Activated naive CD8-positive, alpha-beta T cell treated with anti-CD3 and anti-CD28 coated beads, Interleukin-2, amount 10 ng/mL, durations not matched to agents 7 days and 5 days (primary cell): ENCODE results near the gene STAMBPL1. TPM values are rescaled to one million over a fixed set of nuclear protein-coding genes. Genes with fewer than 3 reads are reported as not detected.

Source experiments
- ATAC-seq: fragments of 150-1000 bp; cut with Tn5 transposase; one replicate; pipeline ENCODE4 v1.10.0; 2021; ENCODE audit warnings: low read depth, moderate library complexity
- POLR2A ChIA-PET: fragments of 350-600 bp; sonication (Branson Sonifier 250); formaldehyde crosslinking; loops from one replicate; lab custom pipeline; 2021; ENCODE audit warnings: antibody characterized with exemption; lab: Charles Lee
- DNase-seq: peaks from one replicate; pipeline ENCODE4 v3.0.0; 2021
- H3K27ac Mint-ChIP-seq: one replicate; pipeline ENCODE4 v1.8.0; 2022; ENCODE audit warnings: mild to moderate bottlenecking, mixed read lengths
- H3K27me3 Mint-ChIP-seq: one replicate; pipeline ENCODE4 v1.8.0; 2022; ENCODE audit warnings: mild to moderate bottlenecking, moderate library complexity, mixed read lengths
- H3K36me3 Mint-ChIP-seq: one replicate; pipeline ENCODE4 v1.8.0; 2021; ENCODE audit warnings: mild to moderate bottlenecking, mixed read lengths
- H3K4me1 Mint-ChIP-seq: one replicate; pipeline ENCODE4 v1.8.0; 2021; ENCODE audit warnings: mixed read lengths
- H3K4me3 Mint-ChIP-seq: one replicate; pipeline ENCODE4 v1.8.0; 2022; ENCODE audit warnings: mild to moderate bottlenecking, moderate library complexity, mixed read lengths
- H3K9me3 Mint-ChIP-seq: one replicate; pipeline ENCODE4 v1.8.0; 2021; ENCODE audit warnings: mixed read lengths
- total RNA-seq, 2 experiments: library from RNA; stranded (reverse); gene quantifications; one replicate each; pipeline ENCODE4 v1.2.3, GENCODE V29; 2021

STAMBPL1 gene
- total RNA-seq, 2 experiments from 2014 or later: 48.3 to 54.0 TPM

- no peaks in the 10 kb centered on the region for H3K27me3 Mint-ChIP-seq
- H3K4me3 Mint-ChIP-seq: no peak overlapping the region
- DNase-seq (no peak), ATAC-seq (no peak)
- no peak overlapping the region for H3K27ac Mint-ChIP-seq
- peaks cover 1% of the 10 kb centered on the region for H3K9me3 Mint-ChIP-seq
- peaks cover 4% of the 10 kb centered on the region for H3K36me3 Mint-ChIP-seq
- H3K4me1 Mint-ChIP-seq: peaks cover 10% of the 10 kb centered on the region
- POLR2A ChIA-PET: no interaction called here
These were observed 38.5 kb upstream of the STAMBPL1 start for GRCh38 chr10:88841316-88842111.

GRCh38 chr10:88843171-88843570 is 36.9 kb upstream of the STAMBPL1 start:
- H3K9me3 Mint-ChIP-seq: peaks cover 1% of the 10 kb centered on the region
- POLR2A ChIA-PET: no interaction called here

DNA sequence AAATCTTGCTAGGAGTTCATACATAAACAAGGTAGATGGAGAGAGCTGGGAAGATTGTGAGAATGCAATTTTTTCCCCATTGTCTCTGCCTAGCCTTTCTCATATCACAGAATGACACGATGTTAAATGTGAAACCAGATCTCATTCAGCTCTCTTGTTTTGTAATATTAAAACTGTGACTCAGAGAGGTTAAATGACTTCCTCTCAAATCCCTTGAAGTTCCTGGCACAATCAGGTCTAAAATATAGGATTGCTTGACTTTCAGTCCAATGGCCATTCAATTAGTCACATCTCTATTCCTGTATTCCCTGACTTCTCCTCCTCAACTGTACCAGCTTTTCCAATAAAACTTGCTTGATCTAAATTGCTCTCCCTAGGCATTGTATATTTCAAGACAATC is 31.5 kb upstream of the STAMBPL1 start:
- DNase-seq: no peak
- H3K4me1 Mint-ChIP-seq: peaks cover 19% of the 10 kb centered on the region
- H3K36me3 Mint-ChIP-seq: no peaks in the 10 kb centered on the region
- H3K27me3 Mint-ChIP-seq: no peaks in the 10 kb centered on the region
- ATAC-seq: peak; percentile 56
- H3K4me3 Mint-ChIP-seq: peak overlapping the region; percentile 68
- POLR2A ChIA-PET: no interaction called here
- H3K9me3 Mint-ChIP-seq: peaks cover 1% of the 10 kb centered on the region
- H3K27ac Mint-ChIP-seq: peak overlapping the region; percentile 28

More at GRCh38 chr10:88843171-88843570, 36.9 kb upstream of the STAMBPL1 start:
- Mint-ChIP-seq H3K4me1 (peaks cover 10% of the 10 kb centered on the region), H3K27ac (no peak overlapping the region), H3K36me3 (peaks cover 4% of the 10 kb centered on the region), H3K4me3 (no peak overlapping the region), H3K27me3 (no peaks in the 10 kb centered on the region)
- DNase-seq (no peak), ATAC-seq (no peak)

GRCh38 chr10:88849234-88849633 is 30.8 kb upstream of the STAMBPL1 start:
- Mint-ChIP-seq H3K4me1 (peaks cover 21% of the 10 kb centered on the region), H3K9me3 (no peaks in the 10 kb centered on the region), H3K4me3 (no peak overlapping the region), H3K36me3 (no peaks in the 10 kb centered on the region), H3K27me3 (no peaks in the 10 kb centered on the region), H3K27ac (no peak overlapping the region)
- DNase-seq (no peak), ATAC-seq (no peak)
- POLR2A ChIA-PET: no interaction called here

DNA sequence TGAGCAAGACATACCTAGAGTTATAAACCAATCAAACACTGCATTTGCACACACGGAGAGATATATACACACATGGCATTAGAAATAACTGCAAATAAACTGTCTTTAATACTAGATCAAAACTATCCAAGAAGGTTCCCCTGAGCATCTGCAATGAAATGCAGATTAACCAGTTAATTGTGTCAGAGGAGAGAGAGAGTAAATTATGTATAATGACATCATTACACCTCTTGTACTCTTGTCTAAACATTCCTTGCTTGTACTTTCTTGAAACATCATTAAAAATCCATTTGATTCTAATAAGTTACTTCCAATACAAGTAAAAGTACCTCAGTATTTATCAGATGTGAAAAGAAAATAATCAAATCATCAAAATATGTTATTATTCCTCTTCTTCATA is 29.3 kb upstream of the STAMBPL1 start:
- peaks cover 21% of the 10 kb centered on the region for H3K4me1 Mint-ChIP-seq
- DNase-seq (no peak), ATAC-seq (no peak)
- H3K36me3 Mint-ChIP-seq: no peaks in the 10 kb centered on the region
- no peaks in the 10 kb centered on the region for H3K9me3 Mint-ChIP-seq
- H3K4me3 Mint-ChIP-seq: no peak overlapping the region
- POLR2A ChIA-PET: no interaction called here
- H3K27me3 Mint-ChIP-seq: no peaks in the 10 kb centered on the region
- no peak overlapping the region for H3K27ac Mint-ChIP-seq

DNA sequence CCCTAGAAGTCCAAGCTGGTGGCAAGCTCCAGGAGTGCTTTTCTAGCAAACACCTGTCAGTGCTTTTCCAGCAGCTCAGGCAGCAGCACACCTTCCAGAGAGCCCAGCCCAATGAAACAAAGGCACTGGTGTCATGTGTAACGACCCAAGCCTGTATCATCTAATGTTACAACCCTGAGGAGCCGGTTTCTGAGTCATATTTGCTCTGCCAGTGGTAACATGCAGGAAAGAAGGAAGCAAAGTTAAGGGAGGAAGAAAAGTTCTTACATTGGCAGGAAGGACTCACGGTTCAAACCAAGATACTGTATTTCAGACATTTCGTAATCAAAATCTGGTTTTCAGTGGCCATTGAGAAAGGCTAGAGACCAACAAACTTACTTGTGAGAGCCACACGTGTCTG is 28.3 kb upstream of the STAMBPL1 start, which contains the start of gene ANKRD22:
Gene ANKRD22, minus strand, starts transcription at position 139 of the 400 bp plus-strand sequence. CDS start 237 bp downstream, outside the sequence.
- ATAC-seq: no peak
- POLR2A ChIA-PET: interaction anchor here (1.0 kb wide), 1 partner anchor 30 kb away, joined by 3 read pairs; no protein-coding TSS in a partner anchor

GRCh38 chr10:88852327-88852726 is 27.7 kb upstream of the STAMBPL1 start:
- H3K9me3 Mint-ChIP-seq: no peaks in the 10 kb centered on the region
- DNase-seq: no peak
- no peaks in the 10 kb centered on the region for H3K27me3 Mint-ChIP-seq
- H3K4me3 Mint-ChIP-seq: no peak overlapping the region
- peaks cover 21% of the 10 kb centered on the region for H3K4me1 Mint-ChIP-seq
- ATAC-seq: no peak
- H3K36me3 Mint-ChIP-seq: no peaks in the 10 kb centered on the region
- POLR2A ChIA-PET: interaction anchor here (1.0 kb wide), 1 partner anchor 29 kb away, joined by 3 read pairs; no protein-coding TSS in a partner anchor
- no peak overlapping the region for H3K27ac Mint-ChIP-seq

More for the DNA sequence above, 28.3 kb upstream of the STAMBPL1 start, which contains the start of gene ANKRD22:
- Mint-ChIP-seq H3K4me1 (peaks cover 21% of the 10 kb centered on the region), H3K36me3 (no peaks in the 10 kb centered on the region), H3K9me3 (no peaks in the 10 kb centered on the region), H3K27me3 (no peaks in the 10 kb centered on the region), H3K4me3 (no peak within 1 kb of the TSS), H3K27ac (no peak within 1 kb of the TSS)
- no peak for DNase-seq

DNA sequence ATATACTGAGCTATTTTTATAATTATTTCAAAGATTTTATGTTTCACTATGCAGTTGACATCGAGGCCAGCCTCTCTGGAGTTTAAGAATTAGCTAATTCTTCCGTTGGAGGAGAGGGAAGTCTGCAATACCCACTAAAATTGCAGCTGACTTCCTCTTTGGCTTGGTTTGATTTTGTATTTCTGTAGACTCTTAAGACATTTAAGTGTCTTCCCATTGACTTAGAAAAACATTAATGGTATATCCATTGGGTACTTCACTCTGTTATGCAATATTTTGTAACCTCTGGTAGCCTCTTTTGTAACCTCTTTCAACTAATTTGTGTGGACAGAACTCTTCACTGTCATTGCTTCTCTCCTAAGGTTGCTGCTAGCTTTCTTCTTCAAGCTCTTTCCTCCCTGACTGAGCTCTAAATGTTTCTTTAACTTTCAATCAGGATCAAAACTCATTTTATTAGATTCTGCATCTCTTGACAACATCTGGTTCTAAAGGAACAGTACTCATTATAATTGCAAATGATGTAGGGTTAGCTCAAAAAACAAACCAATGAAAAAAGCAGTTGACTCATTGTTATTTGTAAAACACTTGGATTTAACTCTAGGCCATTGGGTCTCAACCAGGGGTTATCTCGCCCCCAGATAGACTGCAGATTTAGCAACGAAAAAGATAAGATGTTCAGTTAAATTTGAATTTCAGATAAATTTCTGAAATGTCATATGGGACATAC is 26.7 kb upstream of the STAMBPL1 start:
- DNase-seq: no peak
- H3K27me3 Mint-ChIP-seq: no peaks in the 10 kb centered on the region
- H3K4me3 Mint-ChIP-seq: no peak overlapping the region
- no peaks in the 10 kb centered on the region for H3K9me3 Mint-ChIP-seq
- POLR2A ChIA-PET: interaction anchor here (1.4 kb wide), 1 partner anchor 26 kb away, joined by 4 read pairs; the partner anchor contains the start of gene STAMBPL1
- H3K36me3 Mint-ChIP-seq: no peaks in the 10 kb centered on the region
- H3K27ac Mint-ChIP-seq: no peak overlapping the region
- H3K4me1 Mint-ChIP-seq: peaks cover 18% of the 10 kb centered on the region
- no peak for ATAC-seq

GRCh38 chr10:88854684-88855083 is 25.4 kb upstream of the STAMBPL1 start:
- Mint-ChIP-seq H3K9me3 (no peaks in the 10 kb centered on the region), H3K4me3 (no peak overlapping the region), H3K36me3 (peaks cover 1% of the 10 kb centered on the region), H3K27ac (no peak overlapping the region), H3K4me1 (peaks cover 8% of the 10 kb centered on the region), H3K27me3 (no peaks in the 10 kb centered on the region)
- no peak for ATAC-seq
- POLR2A ChIA-PET: no interaction called here
- DNase-seq: no peak

- H3K9me3 Mint-ChIP-seq: no peaks in the 10 kb centered on the region
- no peak overlapping the region for H3K4me3 Mint-ChIP-seq
- H3K27ac Mint-ChIP-seq: no peak overlapping the region
- DNase-seq (no peak), ATAC-seq (no peak)
- H3K27me3 Mint-ChIP-seq: peaks cover 5% of the 10 kb centered on the region
- H3K4me1 Mint-ChIP-seq: peaks cover 5% of the 10 kb centered on the region
- H3K36me3 Mint-ChIP-seq: peaks cover 1% of the 10 kb centered on the region
- POLR2A ChIA-PET: no interaction called here
These were observed 22.2 kb upstream of the STAMBPL1 start for GRCh38 chr10:88857831-88858230.

DNA sequence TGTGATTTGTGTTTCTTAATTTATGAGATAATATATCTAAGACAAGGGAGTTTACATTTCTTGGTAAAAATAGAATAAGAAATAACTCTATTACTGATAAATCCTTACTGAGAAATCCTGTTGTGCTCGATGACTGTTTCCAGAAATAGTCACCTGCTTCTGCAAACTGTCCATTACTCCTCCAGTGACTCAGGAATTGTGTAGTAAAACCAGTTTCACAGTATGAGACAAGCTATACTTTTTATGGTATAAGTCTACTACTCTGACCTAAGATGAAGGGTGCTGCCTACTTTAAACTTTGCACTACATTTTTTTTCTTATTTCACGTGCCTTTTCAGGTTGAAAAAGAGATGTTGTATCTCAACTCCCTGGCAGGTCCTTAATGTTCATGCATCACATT is 21.6 kb upstream of the STAMBPL1 start:
- peaks cover 8% of the 10 kb centered on the region for H3K27me3 Mint-ChIP-seq
- peaks cover 1% of the 10 kb centered on the region for H3K36me3 Mint-ChIP-seq
- H3K4me3 Mint-ChIP-seq: no peak overlapping the region
- DNase-seq: no peak
- no peaks in the 10 kb centered on the region for H3K9me3 Mint-ChIP-seq
- POLR2A ChIA-PET: no interaction called here
- no peak overlapping the region for H3K27ac Mint-ChIP-seq
- no peak for ATAC-seq
- peaks cover 1% of the 10 kb centered on the region for H3K4me1 Mint-ChIP-seq

DNA sequence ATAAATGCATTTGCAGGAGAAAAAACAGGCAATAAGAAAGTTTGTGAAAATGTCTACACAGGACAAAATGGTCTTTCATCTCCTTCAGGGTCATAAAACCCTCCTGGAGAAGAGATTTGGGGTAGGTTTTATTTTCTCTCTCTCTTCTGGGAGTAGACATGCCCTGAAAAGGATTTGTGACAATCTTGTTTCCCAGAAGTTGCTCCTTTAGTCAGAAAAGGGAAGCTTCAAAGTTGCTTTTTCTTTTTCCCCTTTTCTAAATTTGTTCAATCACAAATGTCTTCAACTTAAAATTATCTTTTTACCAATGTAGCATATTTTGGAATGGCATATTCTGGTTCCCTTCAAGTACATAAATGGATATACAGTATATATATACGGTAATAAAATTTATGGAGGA is 19.0 kb upstream of the STAMBPL1 start:
- Mint-ChIP-seq H3K27me3 (peaks cover 8% of the 10 kb centered on the region), H3K27ac (no peak overlapping the region), H3K4me3 (no peak overlapping the region), H3K36me3 (peaks cover 1% of the 10 kb centered on the region), H3K4me1 (peaks cover 1% of the 10 kb centered on the region), H3K9me3 (no peaks in the 10 kb centered on the region)
- POLR2A ChIA-PET: no interaction called here
- DNase-seq (no peak), ATAC-seq (no peak)

GRCh38 chr10:88865281-88865876 is 14.7 kb upstream of the STAMBPL1 start:
- no peak overlapping the region for H3K27ac Mint-ChIP-seq
- ATAC-seq (no peak), DNase-seq (no peak)
- POLR2A ChIA-PET: no interaction called here
- H3K4me3 Mint-ChIP-seq: no peak overlapping the region
- H3K36me3 Mint-ChIP-seq: no peaks in the 10 kb centered on the region
- peaks cover 1% of the 10 kb centered on the region for H3K4me1 Mint-ChIP-seq
- H3K27me3 Mint-ChIP-seq: peaks cover 8% of the 10 kb centered on the region
- H3K9me3 Mint-ChIP-seq: peaks cover 2% of the 10 kb centered on the region
